GM03348 (cell line): ENCODE data around the gene CUBN.
A peak's percentile ranks its signal among the peaks of the same experiment; 100 is the strongest.
"Not testable (repeated sequence)": the region's sequence is repeated elsewhere in the genome, so short reads cannot be mapped to it uniquely, and the experiment has no call there.

ENCODE experiments used
- DNase-seq: peaks from one replicate; pipeline ENCODE4 v3.0.0; 2012; ENCODE audit warnings: low spot score

Gene CUBN

GRCh38 chr10:16867556-16867955 is 262.1 kb downstream of the CUBN start:
- DNase-seq, result peak; percentile 64

GRCh38 chr10:16866541-16867275 is 262.9 kb downstream of the CUBN start:
- no peak for DNase-seq

GRCh38 chr10:16865766-16866165 is 263.8 kb downstream of the CUBN start:
- DNase-seq, result no peak

- no peak for DNase-seq
Measured at GRCh38 chr10:16863766-16864165, 265.8 kb downstream of the CUBN start.

GRCh38 chr10:16857419-16857818 is 272.2 kb downstream of the CUBN start:
- no peak for DNase-seq

GRCh38 chr10:16856567-16856966 is 273.0 kb downstream of the CUBN start:
- no peak for DNase-seq

GRCh38 chr10:16856092-16856491 is 273.5 kb downstream of the CUBN start:
- DNase-seq, result no peak

GRCh38 chr10:16854623-16855022 is 275.0 kb downstream of the CUBN start:
- DNase-seq, result peak; percentile 36

- DNase-seq, result no peak
Measured at GRCh38 chr10:16853809-16854208, 275.8 kb downstream of the CUBN start.

- no peak for DNase-seq
Measured at GRCh38 chr10:16853201-16853600, 276.4 kb downstream of the CUBN start.

- DNase-seq, result no peak
Measured at GRCh38 chr10:16852624-16853023, 277.0 kb downstream of the CUBN start.

GRCh38 chr10:16848562-16849154 is 281.0 kb downstream of the CUBN start:
- no peak for DNase-seq

GRCh38 chr10:16847644-16848043 is 282.0 kb downstream of the CUBN start:
- peak; percentile 63 for DNase-seq

GRCh38 chr10:16845248-16845647 is 284.4 kb downstream of the CUBN start:
- DNase-seq, result peak; percentile 18

GRCh38 chr10:16843252-16843870 is 286.2 kb downstream of the CUBN start:
- peak; percentile 61 for DNase-seq

GRCh38 chr10:16835228-16835627 is 294.4 kb downstream of the CUBN start:
- no peak for DNase-seq

GRCh38 chr10:16832351-16833080 is 297.1 kb downstream of the CUBN start:
- peak; percentile 74 for DNase-seq

GRCh38 chr10:16828701-16829175 is 300.9 kb downstream of the CUBN start:
- DNase-seq, result peak; percentile 48

- peak; percentile 46 for DNase-seq
Measured at GRCh38 chr10:16828114-16828568, 301.5 kb downstream of the CUBN start.

- not testable (repeated sequence) for DNase-seq
Measured at GRCh38 chr10:16827474-16827873, 302.1 kb downstream of the CUBN start.

- no peak for DNase-seq
Measured at GRCh38 chr10:16822726-16823360, 306.8 kb downstream of the CUBN start.

GRCh38 chr10:16822027-16822426 is 307.6 kb downstream of the CUBN start:
- DNase-seq, result no peak
